HG03108 (cell line): Measurements from ENCODE around the gene THBS3.
"Not testable (repeated sequence)": the region's sequence is repeated elsewhere in the genome, so short reads cannot be mapped to it uniquely, and the experiment has no call there.

ENCODE experiments used
- ATAC-seq: cut with Tn5 transposase; IDR thresholded peaks from one replicate; pipeline ENCODE4 v1.9.1; 2021; ENCODE audit warnings: moderate library complexity; ENCODE audit not compliant: unreplicated experiment

Gene THBS3

GRCh38 chr1:155235375-155235774, 27.7 kb upstream of the THBS3 start:
- not testable (repeated sequence) for ATAC-seq

GRCh38 chr1:155233502-155233901, 25.8 kb upstream of the THBS3 start:
- not testable (repeated sequence) for ATAC-seq

GRCh38 chr1:155232001-155232978, 24.6 kb upstream of the THBS3 start:
- ATAC-seq = not testable (repeated sequence)

- ATAC-seq = not testable (repeated sequence)
These were observed 23.6 kb upstream of the THBS3 start for GRCh38 chr1:155231302-155231701.

- no peak for ATAC-seq
These were observed 20.4 kb upstream of the THBS3 start for GRCh38 chr1:155228096-155228427.

GRCh38 chr1:155227261-155228095, 19.8 kb upstream of the THBS3 start:
- peak; percentile 87 for ATAC-seq

- no peak for ATAC-seq
These were observed 19.2 kb upstream of the THBS3 start for GRCh38 chr1:155226910-155227260.

- no peak for ATAC-seq
These were observed 18.7 kb upstream of the THBS3 start for GRCh38 chr1:155226188-155226909.

- ATAC-seq = not testable (repeated sequence)
These were observed 17.7 kb upstream of the THBS3 start for GRCh38 chr1:155225404-155225759.

GRCh38 chr1:155223047-155223446, 15.3 kb upstream of the THBS3 start:
- ATAC-seq = no peak

GRCh38 chr1:155220211-155220965, 12.7 kb upstream of the THBS3 start:
- not testable (repeated sequence) for ATAC-seq

GRCh38 chr1:155219592-155220031, 11.9 kb upstream of the THBS3 start:
- no peak for ATAC-seq

GRCh38 chr1:155218854-155219591, 11.3 kb upstream of the THBS3 start:
- ATAC-seq = no peak

- not testable (repeated sequence) for ATAC-seq
These were observed 7.0 kb upstream of the THBS3 start for GRCh38 chr1:155214702-155215101.

- ATAC-seq = not testable (repeated sequence)
These were observed 4.3 kb upstream of the THBS3 start for GRCh38 chr1:155212051-155212440.

- ATAC-seq = not testable (repeated sequence)
These were observed 3.8 kb upstream of the THBS3 start for GRCh38 chr1:155211381-155212050.

- ATAC-seq = no peak
These were observed 2.8 kb upstream of the THBS3 start for GRCh38 chr1:155210314-155211104.

- ATAC-seq = no peak
These were observed 1.6 kb upstream of the THBS3 start for GRCh38 chr1:155209312-155209721.
